Measurements from ENCODE around the gene DAAM1. TPM values are rescaled to one million over a fixed set of nuclear protein-coding genes. Genes with fewer than 3 reads are reported as not detected.

The DAAM1 gene
- total and polyA plus RNA-seq, 5 experiments from 2014 or later, result 4.6 to 18.1 (median 8.1) TPM

DNA sequence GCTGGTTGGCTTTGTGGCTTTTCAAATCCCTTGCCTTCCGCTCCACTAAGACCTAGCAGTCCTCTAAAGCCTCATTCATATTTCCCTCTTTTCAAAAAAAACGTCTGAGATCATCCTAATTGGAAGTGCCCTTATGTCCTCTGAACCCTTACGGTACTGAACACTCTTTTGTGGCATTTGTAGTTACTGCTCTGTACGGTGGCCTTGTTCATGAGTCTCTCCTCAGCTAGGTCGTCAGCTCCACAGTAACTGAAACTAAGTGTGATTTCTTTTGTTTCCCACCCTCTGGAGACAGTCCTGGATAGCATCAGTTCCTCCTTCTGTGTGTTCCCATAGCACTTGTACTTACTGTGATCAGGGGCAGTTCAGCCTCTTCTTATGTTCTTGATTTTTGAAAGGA lies 49.7 kb downstream of the DAAM1 start:
- no peak overlapping the region for H3K27ac Mint-ChIP-seq
- peaks cover 5 to 14% (median 12%) of the 10 kb centered on the region in 4 donors for H3K4me1 Mint-ChIP-seq
- no peak for ATAC-seq
- H3K9me3 Mint-ChIP-seq, result peaks cover 0 to 2% (median 0%) of the 10 kb centered on the region in 9 donors
- no peak for DNase-seq
- POLR2A ChIA-PET, result no interaction called here
- H3K4me3 Mint-ChIP-seq, result no peak overlapping the region
- no peaks in the 10 kb centered on the region for H3K27me3 Mint-ChIP-seq
- peaks cover 0 to 10% (median 2%) of the 10 kb centered on the region in 3 donors for H3K36me3 Mint-ChIP-seq

DNA sequence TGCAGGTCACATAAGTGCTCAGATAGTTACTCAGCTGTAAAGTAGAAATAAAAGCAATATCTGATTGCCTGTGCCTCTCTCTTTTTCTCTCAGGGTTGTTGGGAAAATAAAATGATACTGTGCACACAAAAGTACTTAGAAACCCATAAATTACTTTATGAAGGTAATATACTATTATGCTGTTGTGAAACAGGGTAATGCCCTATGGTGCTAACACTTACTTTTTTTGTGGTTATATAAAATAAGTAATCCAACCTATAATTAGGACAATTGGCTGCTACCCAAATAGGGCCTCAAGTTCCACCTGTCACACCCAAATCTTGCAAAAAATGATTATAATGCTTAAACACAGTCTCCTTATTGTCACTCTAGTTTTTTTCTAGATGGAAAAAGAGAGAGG lies 50.6 kb downstream of the DAAM1 start:
- POLR2A ChIA-PET, result no interaction called here
- Mint-ChIP-seq H3K36me3 (peaks cover 2 to 13% (median 4%) of the 10 kb centered on the region in 3 donors), H3K27ac (no peak overlapping the region), H3K27me3 (no peaks in the 10 kb centered on the region), H3K4me1 (peaks cover 5 to 18% (median 15%) of the 10 kb centered on the region in 4 donors), H3K9me3 (peaks cover 0 to 2% (median 0%) of the 10 kb centered on the region in 9 donors), H3K4me3 (no peak overlapping the region)
- DNase-seq (no peak), ATAC-seq (no peak)

DNA sequence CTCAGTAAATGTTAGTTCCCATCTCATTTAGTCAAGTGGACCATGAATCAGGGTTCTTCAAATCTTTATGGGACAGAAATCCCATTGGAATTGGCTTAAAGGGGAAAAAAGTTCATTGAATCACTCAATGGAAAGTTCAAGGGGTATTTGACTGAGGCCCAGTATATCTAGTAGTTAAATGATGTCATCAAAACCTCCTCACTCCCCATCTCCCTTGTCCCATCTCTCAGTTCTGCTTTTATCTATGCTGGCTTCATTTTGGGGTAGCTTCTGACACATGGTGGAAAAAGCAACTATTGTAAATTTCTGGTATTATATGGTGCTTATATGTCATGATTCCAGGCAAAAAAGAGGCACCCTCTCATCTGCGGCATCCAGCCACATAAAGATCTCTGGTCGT lies 51.9 kb downstream of the DAAM1 start:
- Mint-ChIP-seq H3K4me1 (peaks cover 2 to 25% (median 14%) of the 10 kb centered on the region in 4 donors), H3K4me3 (no peak overlapping the region), H3K9me3 (peaks cover 0 to 2% (median 0%) of the 10 kb centered on the region in 9 donors), H3K27me3 (no peaks in the 10 kb centered on the region), H3K27ac (no peak overlapping the region), H3K36me3 (peaks cover 0 to 11% (median 4%) of the 10 kb centered on the region in 3 donors)
- POLR2A ChIA-PET, result no interaction called here
- DNase-seq (no peak), ATAC-seq (no peak)

DNA sequence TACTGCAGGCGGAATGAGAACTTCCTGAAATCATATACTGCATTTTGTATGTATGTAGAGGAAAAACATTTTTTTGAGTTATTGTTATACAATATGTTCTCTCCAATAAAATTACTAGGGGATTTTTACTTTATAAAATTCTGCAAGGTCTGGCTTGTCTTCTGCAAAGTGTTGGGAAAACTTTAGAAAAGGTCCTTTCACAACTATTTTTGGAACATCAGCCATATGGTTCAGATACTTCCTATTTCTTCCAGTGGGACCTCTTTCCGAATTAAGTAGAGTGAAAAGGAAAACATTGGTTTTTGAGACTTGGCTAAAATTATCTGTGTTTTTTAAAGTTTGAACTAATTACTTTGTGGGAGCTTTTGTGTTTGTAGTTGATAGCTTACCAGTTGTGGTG lies 52.7 kb downstream of the DAAM1 start:
- DNase-seq (no peak), ATAC-seq (no peak)
- Mint-ChIP-seq H3K27me3 (no peaks in the 10 kb centered on the region), H3K4me1 (peaks cover 2 to 24% (median 17%) of the 10 kb centered on the region in 4 donors), H3K27ac (no peak overlapping the region), H3K9me3 (peaks cover 0 to 2% (median 0%) of the 10 kb centered on the region in 9 donors), H3K4me3 (no peak overlapping the region), H3K36me3 (peaks cover 0 to 12% (median 4%) of the 10 kb centered on the region in 3 donors)
- POLR2A ChIA-PET, result no interaction called here

DNA sequence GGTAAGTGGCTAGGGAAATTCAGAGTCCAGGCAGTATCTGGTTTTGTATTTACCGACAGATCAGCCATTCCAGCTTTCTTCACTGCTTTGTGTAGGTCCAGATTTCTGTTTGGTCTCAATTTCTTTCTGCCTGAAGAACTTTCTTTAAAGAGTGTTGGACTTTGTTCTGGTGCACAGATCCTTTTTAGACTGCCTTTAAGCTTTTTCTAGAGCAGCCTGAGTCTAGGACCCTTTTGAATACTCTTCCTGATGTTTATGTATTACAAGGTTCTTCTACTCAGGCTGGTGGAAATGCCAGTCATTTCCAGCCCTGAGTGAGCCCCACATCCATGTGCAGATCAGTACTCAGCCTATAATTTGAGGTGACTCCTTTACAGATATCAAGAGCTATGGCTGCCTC lies 54.7 kb downstream of the DAAM1 start:
- no peak overlapping the region for H3K27ac Mint-ChIP-seq
- DNase-seq (no peak), ATAC-seq (no peak)
- peaks cover 0 to 13% (median 4%) of the 10 kb centered on the region in 3 donors for H3K36me3 Mint-ChIP-seq
- peaks cover 2 to 21% (median 14%) of the 10 kb centered on the region in 4 donors for H3K4me1 Mint-ChIP-seq
- H3K9me3 Mint-ChIP-seq, result peaks cover 0 to 2% (median 0%) of the 10 kb centered on the region in 9 donors
- H3K4me3 Mint-ChIP-seq, result no peak overlapping the region
- H3K27me3 Mint-ChIP-seq, result no peaks in the 10 kb centered on the region
- POLR2A ChIA-PET, result no interaction called here

DNA sequence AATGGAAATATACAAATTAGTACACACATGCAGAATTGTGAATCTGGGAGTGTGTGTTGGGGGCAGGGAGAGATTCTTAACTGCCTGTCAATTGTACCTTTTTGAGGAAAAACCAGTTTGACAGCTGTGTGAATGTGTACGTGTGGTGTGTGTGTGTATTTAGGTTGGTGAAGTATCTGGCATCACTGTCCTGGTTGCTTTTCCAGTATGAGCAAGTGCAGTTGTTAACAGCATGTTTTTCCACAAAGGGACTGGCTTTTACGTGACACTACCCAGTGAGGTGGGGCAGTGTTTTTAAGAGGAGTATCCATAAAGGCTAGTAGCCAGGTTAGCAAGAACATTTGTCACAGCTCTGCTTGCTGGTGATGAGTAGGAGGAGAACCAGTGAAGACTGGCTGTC lies 56.1 kb downstream of the DAAM1 start:
- peak overlapping the region in 1 of 10 donors; percentile 4 for H3K27ac Mint-ChIP-seq
- no peaks in the 10 kb centered on the region for H3K9me3 Mint-ChIP-seq
- H3K27me3 Mint-ChIP-seq, result no peaks in the 10 kb centered on the region
- no peak overlapping the region for H3K4me3 Mint-ChIP-seq
- no peak for DNase-seq
- peaks cover 2 to 21% (median 15%) of the 10 kb centered on the region in 4 donors for H3K4me1 Mint-ChIP-seq
- H3K36me3 Mint-ChIP-seq, result peaks cover 0 to 13% (median 4%) of the 10 kb centered on the region in 3 donors
- POLR2A ChIA-PET, result no interaction called here
- no peak for ATAC-seq

DNA sequence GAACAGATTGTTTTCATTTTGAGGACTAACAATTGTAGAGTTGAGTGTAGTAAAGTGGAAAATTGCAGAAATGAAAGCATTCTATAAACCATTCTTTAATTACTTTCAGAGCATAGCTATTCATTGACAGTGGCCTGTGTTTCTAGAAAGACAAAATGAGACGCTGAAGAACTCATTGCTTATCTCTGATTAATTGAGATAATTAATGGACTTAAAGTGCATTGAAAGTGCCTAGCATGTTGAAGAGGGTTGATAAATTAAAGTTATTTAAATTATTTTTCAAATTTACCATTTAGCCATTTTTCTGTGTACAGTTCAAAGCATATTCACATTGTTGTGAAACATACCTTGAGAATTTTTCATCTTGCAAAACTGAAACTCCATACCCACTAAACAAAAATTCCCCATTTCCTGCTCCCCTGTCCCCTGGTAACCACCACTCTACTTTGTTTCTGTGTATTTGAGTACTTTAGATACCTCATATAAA lies 57.4 kb downstream of the DAAM1 start:
- ATAC-seq, result no peak
- Mint-ChIP-seq H3K4me3 (no peak overlapping the region), H3K4me1 (peaks cover 0 to 13% (median 10%) of the 10 kb centered on the region in 4 donors), H3K27me3 (no peaks in the 10 kb centered on the region), H3K36me3 (peaks cover 0 to 11% (median 4%) of the 10 kb centered on the region in 3 donors), H3K9me3 (no peaks in the 10 kb centered on the region), H3K27ac (no peak overlapping the region)
- no peak for DNase-seq
- POLR2A ChIA-PET, result no interaction called here

DNA sequence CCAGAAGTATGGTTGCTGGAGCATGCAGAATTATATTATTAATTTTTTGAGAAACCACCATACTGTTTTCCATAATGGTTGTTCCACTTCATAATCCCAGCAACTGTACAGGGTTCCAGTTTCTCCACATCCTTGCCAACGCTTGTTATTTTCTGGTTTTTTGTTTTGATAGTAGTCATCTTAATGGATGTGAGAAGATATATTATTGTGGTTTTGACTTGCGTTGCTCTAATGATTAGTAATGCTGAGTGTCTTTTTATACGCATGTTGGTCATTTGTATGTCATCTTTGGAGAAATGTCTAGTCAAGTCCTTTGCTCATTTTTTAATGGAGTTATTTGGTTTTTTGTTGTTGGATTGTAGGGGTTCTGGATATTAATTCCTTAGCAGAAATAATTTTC lies 58.1 kb downstream of the DAAM1 start:
- no peak overlapping the region for H3K4me3 Mint-ChIP-seq
- peaks cover 0 to 11% (median 4%) of the 10 kb centered on the region in 3 donors for H3K36me3 Mint-ChIP-seq
- no peak overlapping the region for H3K27ac Mint-ChIP-seq
- ATAC-seq, result no peak
- no peaks in the 10 kb centered on the region for H3K27me3 Mint-ChIP-seq
- POLR2A ChIA-PET, result no interaction called here
- H3K4me1 Mint-ChIP-seq, result peaks cover 0 to 12% (median 8%) of the 10 kb centered on the region in 4 donors
- no peak for DNase-seq
- no peaks in the 10 kb centered on the region for H3K9me3 Mint-ChIP-seq

DNA sequence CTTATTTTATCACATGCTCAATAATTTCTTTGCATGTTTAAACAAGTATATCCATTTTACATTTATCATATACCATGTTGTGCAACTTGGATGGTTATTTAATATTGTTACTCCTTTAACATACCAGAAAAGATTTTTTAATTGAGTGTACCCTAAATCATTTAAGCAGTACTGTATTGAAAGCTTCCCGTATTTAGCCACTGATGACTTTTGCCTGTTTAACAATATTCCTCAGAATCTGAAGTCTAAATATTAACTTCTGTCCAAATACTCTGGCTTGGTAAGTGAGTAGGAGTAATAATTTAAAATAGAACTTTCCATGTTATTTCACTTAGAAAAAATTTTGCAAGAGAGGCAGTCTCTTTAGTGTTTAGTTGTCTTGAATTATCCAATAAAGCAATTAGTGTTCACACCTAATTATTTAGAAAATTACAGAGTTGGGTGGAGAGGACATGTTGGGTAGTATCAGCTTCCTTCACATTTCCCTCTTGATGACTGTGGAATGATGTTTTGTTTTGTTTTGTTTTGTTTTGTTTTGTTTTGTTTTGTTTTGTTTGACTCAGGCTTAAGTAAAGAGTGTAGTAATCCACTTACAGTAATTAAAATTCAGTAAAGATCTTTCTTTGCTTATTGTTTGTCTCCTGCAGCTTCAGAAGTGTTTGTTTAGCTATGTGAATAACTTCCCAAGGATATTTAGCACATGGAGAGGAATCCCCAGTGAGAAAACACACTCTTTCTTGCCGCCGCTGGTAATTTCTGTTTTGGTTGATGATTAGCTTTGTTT lies 59.5 kb downstream of the DAAM1 start:
- no peaks in the 10 kb centered on the region for H3K27me3 Mint-ChIP-seq
- POLR2A ChIA-PET, result no interaction called here
- H3K27ac Mint-ChIP-seq, result peak overlapping the region in 1 of 10 donors; percentile 64
- DNase-seq (no peak), ATAC-seq (no peak)
- peaks cover 0 to 14% (median 8%) of the 10 kb centered on the region in 4 donors for H3K4me1 Mint-ChIP-seq
- no peaks in the 10 kb centered on the region for H3K9me3 Mint-ChIP-seq
- H3K36me3 Mint-ChIP-seq, result peaks cover 0 to 9% (median 4%) of the 10 kb centered on the region in 3 donors
- no peak overlapping the region for H3K4me3 Mint-ChIP-seq

DNA sequence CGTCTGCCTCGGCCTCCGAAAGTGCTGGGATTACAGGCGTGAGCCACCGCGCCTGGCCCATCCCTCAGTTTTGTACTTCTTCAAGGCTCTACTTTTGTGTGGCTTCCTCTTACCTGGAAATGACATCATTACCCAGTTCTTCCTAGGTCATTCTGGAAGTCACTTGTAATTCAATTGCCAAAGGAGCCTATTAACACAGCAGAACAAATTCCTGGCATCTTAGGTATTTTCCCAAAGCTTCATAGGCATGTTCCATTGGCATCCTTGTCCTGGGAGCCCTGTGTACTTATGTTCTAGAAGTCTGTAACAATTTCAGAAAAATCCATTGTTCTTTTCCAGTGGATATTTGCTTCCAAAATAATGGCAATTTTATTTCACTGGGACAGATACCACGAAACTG lies 60.6 kb downstream of the DAAM1 start:
- no peaks in the 10 kb centered on the region for H3K27me3 Mint-ChIP-seq
- H3K36me3 Mint-ChIP-seq, result peaks cover 0 to 6% (median 0%) of the 10 kb centered on the region in 3 donors
- no peak overlapping the region for H3K27ac Mint-ChIP-seq
- no peaks in the 10 kb centered on the region for H3K9me3 Mint-ChIP-seq
- POLR2A ChIA-PET, result no interaction called here
- H3K4me3 Mint-ChIP-seq, result no peak overlapping the region
- peaks cover 0 to 13% (median 8%) of the 10 kb centered on the region in 4 donors for H3K4me1 Mint-ChIP-seq
- no peak for ATAC-seq
- no peak for DNase-seq

DNA sequence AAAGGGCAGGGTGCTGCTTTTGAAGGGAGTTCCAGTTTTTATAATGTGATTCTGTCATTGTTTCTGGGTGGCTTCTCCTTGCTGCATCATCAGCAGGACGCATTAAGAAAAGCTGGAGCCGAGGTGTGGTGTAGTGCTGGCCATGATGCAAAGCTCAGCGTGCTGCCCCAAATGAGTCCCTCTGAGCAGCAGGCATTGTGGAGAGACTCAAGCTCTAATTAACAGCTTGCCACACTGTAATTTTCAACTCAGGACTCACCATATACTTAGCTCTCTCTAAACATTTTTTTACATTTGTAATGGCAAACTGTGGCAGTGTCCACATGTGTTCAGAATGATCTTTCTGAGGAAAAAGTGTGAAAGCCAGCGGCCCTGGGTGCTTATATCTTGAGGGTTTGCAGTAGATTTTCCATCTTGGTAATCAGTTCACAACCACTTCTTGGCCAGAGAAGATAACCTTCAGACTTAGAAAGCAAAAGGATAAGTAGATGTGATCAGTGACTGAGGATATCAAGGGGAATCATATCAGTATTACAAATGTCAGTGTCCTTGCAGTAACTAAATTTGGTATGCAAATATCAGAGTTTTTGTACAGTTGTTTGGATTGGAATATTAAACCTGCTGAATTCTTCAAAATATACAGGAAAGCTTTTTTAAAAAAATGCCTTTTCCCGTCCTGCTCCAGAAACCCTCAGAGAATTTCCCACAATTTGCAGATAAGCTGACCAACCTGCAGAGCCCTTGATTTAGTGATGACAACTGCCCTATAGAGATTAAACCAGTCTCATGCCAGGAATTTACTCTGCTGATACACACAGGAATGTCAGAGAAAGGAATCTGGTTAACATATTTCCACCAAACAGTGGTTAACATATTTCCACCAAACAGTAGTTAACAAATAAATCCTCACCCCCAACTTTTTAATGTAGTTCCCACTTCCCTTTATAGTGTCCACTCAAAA lies 63.6 kb downstream of the DAAM1 start:
- Mint-ChIP-seq H3K36me3 (peaks cover 0 to 5% (median 1%) of the 10 kb centered on the region in 3 donors), H3K27ac (no peak overlapping the region), H3K4me1 (peaks cover 0 to 18% (median 5%) of the 10 kb centered on the region in 4 donors), H3K4me3 (no peak overlapping the region), H3K9me3 (no peaks in the 10 kb centered on the region), H3K27me3 (no peaks in the 10 kb centered on the region)
- POLR2A ChIA-PET, result no interaction called here
- no peak for DNase-seq
- ATAC-seq, result no peak

DNA sequence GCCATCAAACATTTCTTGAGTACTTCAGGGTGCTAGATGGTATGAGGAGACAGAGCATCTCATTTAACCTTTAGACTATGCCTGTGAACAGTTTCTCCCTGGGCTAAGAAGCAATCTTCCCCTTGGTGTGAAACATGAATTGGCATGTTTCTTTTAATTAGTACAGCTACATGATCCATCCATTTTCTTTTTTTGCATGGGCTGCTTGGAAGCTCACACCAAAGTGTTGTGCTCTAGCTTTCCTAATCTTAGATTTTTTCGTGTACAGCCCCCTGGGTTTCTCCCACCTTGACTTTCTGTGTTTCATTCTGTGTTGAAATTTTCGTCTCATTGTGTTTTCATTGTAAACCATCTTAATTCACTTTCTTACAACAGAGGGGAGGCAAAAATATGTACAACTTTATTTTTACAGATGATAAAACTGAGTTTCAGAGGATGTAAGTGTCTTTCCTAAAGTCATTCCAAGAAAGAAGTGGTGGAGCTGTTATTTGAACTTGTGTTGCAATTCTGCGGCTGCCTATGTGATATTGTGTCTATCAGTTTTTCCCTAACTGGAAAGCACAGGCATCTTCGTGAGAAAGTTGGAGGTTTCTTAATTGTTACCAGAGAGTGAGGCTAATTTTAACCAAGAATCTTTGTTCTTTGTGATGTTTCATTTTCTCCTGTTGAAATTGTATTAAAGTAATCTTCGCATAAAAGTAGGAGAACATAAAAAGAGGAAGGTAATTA lies 64.5 kb downstream of the DAAM1 start:
- Mint-ChIP-seq H3K4me3 (no peak overlapping the region), H3K4me1 (peaks cover 0 to 18% (median 9%) of the 10 kb centered on the region in 4 donors), H3K36me3 (peaks cover 0 to 7% (median 5%) of the 10 kb centered on the region in 3 donors), H3K27ac (no peak overlapping the region), H3K9me3 (no peaks in the 10 kb centered on the region), H3K27me3 (no peaks in the 10 kb centered on the region)
- ATAC-seq, result no peak
- DNase-seq, result no peak
- POLR2A ChIA-PET, result no interaction called here
